HCT116 (cell line): ENCODE measurements around the gene PARP14. TPM values are rescaled to one million over a fixed set of nuclear protein-coding genes. Genes with fewer than 3 reads are reported as not detected.

Experiments used
- ATAC-seq: fragments of 200-7000 bp; cut with Tn5 transposase; 2 replicates; pipeline ENCODE4 v1.9.1; 2020; ENCODE audit warnings: mild to moderate bottlenecking, moderate library complexity
- BruUV-seq: library from RNA; stranded (reverse); fragments of 400-500 nt; replicated peaks from 2 replicates; lab custom pipeline; 2021; lab: Mats Ljungman, UMichigan
- CTCF ChIA-PET: fragments of 300-600 bp; sonication (Branson Sonifier 250); formaldehyde crosslinking; loops from one replicate; lab custom pipeline; 2021; ENCODE audit warnings: antibody characterized with exemption; lab: Charles Lee
- POLR2A ChIA-PET: fragments of 300-600, 350-600 bp; sonication (Branson Sonifier 250); formaldehyde crosslinking; loops from one replicate; lab custom pipeline; 2021; ENCODE audit warnings: antibody characterized with exemption; lab: Charles Lee
- RAD21 ChIA-PET, 2 experiments: fragments of 300-600 bp; sonication (Branson Sonifier 250); formaldehyde crosslinking; loops; one replicate each; lab custom pipeline; 2023; ENCODE audit warnings: low total read pairs in 2 of 2; ENCODE audit not compliant: uncharacterized antibody in 2 of 2, unreplicated experiment in 2 of 2, low non-redundant PET in 1 of 2; lab: Charles Lee
- DNase-seq: peaks from one replicate; pipeline ENCODE4 v3.0.0-alpha.2; 2010; ENCODE audit warnings: low read depth, low spot score
- H2AFZ ChIP-seq: fragments of 200-600 bp; shearing (Covaris generic), sonication (generic); 2 replicates; pipeline ENCODE4 v1.6.1; 2017; ENCODE audit warnings: low read depth, mixed run types, mixed read lengths, antibody characterized with exemption, low read length; ENCODE audit not compliant: poor library complexity, severe bottlenecking
- H3K27ac ChIP-seq: 2 replicates; pipeline ENCODE4 v1.5.1; 2012; ENCODE audit warnings: low read depth, low read length
- H3K27me3 ChIP-seq: fragments of 200-600 bp; sonication (generic); 2 replicates; pipeline ENCODE4 v1.6.1; 2016; ENCODE audit warnings: mixed run types, low read length, mixed read lengths; ENCODE audit not compliant: insufficient read depth
- H3K36me3 ChIP-seq, 2 experiments: fragments of 200-500 bp in 1 of 2; fragments of 200-600 bp in 1 of 2; sonication (Bioruptor generic) in 1 of 2; sonication (generic) in 1 of 2; 2 replicates each; pipeline versions ENCODE4 v1.5.1 to v1.6.1; 2014 to 2016; ENCODE audit warnings: low read length in 2 of 2, inconsistent platforms in 1 of 2, mixed read lengths in 1 of 2, mixed run types in 1 of 2; ENCODE audit not compliant: insufficient read depth in 2 of 2, control insufficient read depth in 1 of 2
- H3K4me1 ChIP-seq, 2 experiments: fragments of 200-600 bp in 1 of 2; sonication (generic) in 1 of 2; 2 replicates each; pipeline versions ENCODE4 v1.5.1 to v1.6.1; 2012 to 2017; ENCODE audit warnings: low read length in 2 of 2, inconsistent platforms in 1 of 2, mild to moderate bottlenecking in 1 of 2, mixed read lengths in 1 of 2, mixed run types in 1 of 2, moderate library complexity in 1 of 2; ENCODE audit not compliant: insufficient read depth in 2 of 2, control insufficient read depth in 1 of 2
- H3K4me2 ChIP-seq: fragments of 200-600 bp; sonication (generic); 2 replicates; pipeline ENCODE4 v1.6.1; 2017; ENCODE audit warnings: mixed run types, low read length, mixed read lengths
- H3K4me3 ChIP-seq, 2 experiments: fragments of 200-600 bp in 1 of 2; sonication (generic) in 1 of 2; replicated peaks in 1 of 2; 2 replicates each; pipeline ENCODE4 v1.5.1; 2011 to 2016; ENCODE audit warnings: low read length in 2 of 2, control low read depth in 1 of 2, low read depth in 1 of 2, mild to moderate bottlenecking in 1 of 2, mixed read lengths in 1 of 2, mixed run types in 1 of 2
- H3K79me2 ChIP-seq: fragments of 200-600 bp; sonication (generic); 2 replicates; pipeline ENCODE4 v1.6.1; 2017; ENCODE audit warnings: mild to moderate bottlenecking, mixed run types, low read length, moderate library complexity, mixed read lengths; ENCODE audit not compliant: insufficient read depth
- H3K9ac ChIP-seq: fragments of 200-600 bp; sonication (generic); 2 replicates; pipeline ENCODE4 v1.6.1; 2016; ENCODE audit warnings: low read length, mixed read lengths
- H3K9me2 ChIP-seq: fragments of 200-600 bp; sonication (generic), shearing (Covaris generic); 2 replicates; pipeline ENCODE4 v1.6.1; 2017; ENCODE audit warnings: mixed run types, mild to moderate bottlenecking, moderate library complexity; ENCODE audit not compliant: insufficient read depth
- H3K9me3 ChIP-seq, 2 experiments: fragments of 200-500 bp in 1 of 2; fragments of 200-600 bp in 1 of 2; sonication (Bioruptor generic) in 1 of 2; sonication (generic) in 1 of 2; 2 replicates each; pipeline ENCODE4 v1.6.1; 2014 to 2017; ENCODE audit warnings: low read length in 2 of 2, mixed read lengths in 2 of 2, inconsistent platforms in 1 of 2, low read depth in 1 of 2, mild to moderate bottlenecking in 1 of 2, mixed run types in 1 of 2, moderate library complexity in 1 of 2; ENCODE audit not compliant: control insufficient read depth in 1 of 2, insufficient read depth in 1 of 2
- H4K20me1 ChIP-seq: fragments of 200-600 bp; sonication (generic), shearing (Covaris generic); 2 replicates; pipeline ENCODE4 v1.6.1; 2017; ENCODE audit warnings: mixed run types, mild to moderate bottlenecking, moderate library complexity; ENCODE audit not compliant: insufficient read depth
- EZH2 ChIP-seq: fragments of 200-600 bp; sonication (generic); IDR thresholded peaks from 2 replicates; pipeline ENCODE4 v1.6.1; 2017; ENCODE audit warnings: antibody characterized with exemption, mixed run types
- FOSL1 ChIP-seq: IDR thresholded peaks from 2 replicates; pipeline ENCODE4 v1.6.1; 2012; ENCODE audit warnings: low read depth
- RAD21 ChIP-seq: IDR thresholded peaks from 2 replicates; pipeline ENCODE4 v1.6.1; 2012; ENCODE audit warnings: low read depth, mild to moderate bottlenecking
- SP1 ChIP-seq: IDR thresholded peaks from 2 replicates; pipeline ENCODE4 v1.6.1; 2012; ENCODE audit warnings: low read depth
- SRF ChIP-seq: IDR thresholded peaks from 2 replicates; pipeline ENCODE4 v1.6.1; 2012; ENCODE audit warnings: low read depth
- TCF7L2 ChIP-seq: IDR thresholded peaks from 2 replicates; pipeline ENCODE4 v1.7.0; 2011; ENCODE audit warnings: borderline replicate concordance, inconsistent platforms; ENCODE audit not compliant: insufficient read depth, insufficient read length; ENCODE audit errors: extremely low read depth
- ZNF274 ChIP-seq: fragments of 200-500 bp; sonication (Bioruptor generic); IDR thresholded peaks from 2 replicates; pipeline ENCODE4 v1.6.1; 2014; ENCODE audit warnings: mild to moderate bottlenecking, low read depth, low read length, inconsistent platforms
- intact Hi-C: fragments of 100-400 bp; cut with micrococcal nuclease; formaldehyde crosslinking; loops from 2 replicates; pipeline ENCODE4 v1.10.0; 2022
- total RNA-seq: library from RNA; stranded (reverse); gene quantifications from one replicate; pipeline ENCODE4 v1.2.1, GENCODE V29; 2021; ENCODE audit not compliant: unreplicated experiment
- TF ChIP-seq, protein P1 (sequence below): IDR thresholded peaks from 2 replicates; pipeline ENCODE4 v1.6.1; 2012
- TF ChIP-seq, protein P2 (sequence below), 3 experiments: fragments of 200-600 bp in 1 of 3; sonication (generic) in 1 of 3; IDR thresholded peaks in 2 of 3; conservative IDR thresholded peaks in 1 of 3; 2 replicates each; pipeline ENCODE4 v1.5.1; 2012 to 2017; ENCODE audit warnings: low read depth in 2 of 3, low read length in 2 of 3, antibody characterized with exemption in 1 of 3, borderline replicate concordance in 1 of 3, control low read depth in 1 of 3, mild to moderate bottlenecking in 1 of 3, mixed read lengths in 1 of 3, mixed run types in 1 of 3, moderate library complexity in 1 of 3; ENCODE audit not compliant: insufficient read depth in 1 of 3
- TF ChIP-seq, protein P3 (sequence below): IDR thresholded peaks from 2 replicates; pipeline ENCODE4 v1.6.1; 2012
- TF ChIP-seq, protein P4 (sequence below): IDR thresholded peaks from 2 replicates; pipeline ENCODE4 v1.6.1; 2011; ENCODE audit warnings: mild to moderate bottlenecking, low read length, moderate library complexity; ENCODE audit not compliant: insufficient replicate concordance; ENCODE audit errors: extremely low read depth

The PARP14 gene
- total RNA-seq, 1 experiment from 2014 or later: 12.2 TPM

DNA sequence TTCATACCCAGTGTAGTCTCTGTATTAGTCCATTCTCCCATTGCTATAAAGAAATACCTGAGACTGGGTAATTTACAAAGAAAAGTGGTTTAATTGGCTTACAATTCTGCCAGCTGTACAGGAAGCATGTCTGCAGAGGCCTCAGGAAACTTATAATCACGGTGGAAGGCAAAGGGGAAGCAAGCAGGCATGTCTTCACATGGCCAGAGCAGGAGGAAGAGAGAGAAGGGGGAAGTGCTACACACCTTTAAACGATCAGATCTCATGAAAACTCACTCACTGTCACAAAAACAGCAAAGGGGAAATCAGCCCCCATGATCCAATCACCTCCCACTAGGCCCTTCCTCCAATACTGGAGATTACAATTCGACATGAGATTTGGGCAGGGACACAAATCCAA lies 6.3 kb upstream of the PARP14 start:
- no peak overlapping the region for H3K9ac ChIP-seq
- RAD21 ChIA-PET: no interaction called here
- intact Hi-C loops: no loop called here
- H3K9me3 ChIP-seq: no peaks in the 10 kb centered on the region
- no peaks in the 10 kb centered on the region for H4K20me1 ChIP-seq
- H3K79me2 ChIP-seq: no peaks in the 10 kb centered on the region
- no peaks in the 10 kb centered on the region for H3K27me3 ChIP-seq
- no peak overlapping the region for H3K27ac ChIP-seq
- no peaks in the 10 kb centered on the region for H3K36me3 ChIP-seq
- DNase-seq (no peak), ATAC-seq (no peak)
- no peak overlapping the region for H2AFZ ChIP-seq
- TF ChIP-seq EZH2: no peak
- TF ChIP-seq, protein P1, sequence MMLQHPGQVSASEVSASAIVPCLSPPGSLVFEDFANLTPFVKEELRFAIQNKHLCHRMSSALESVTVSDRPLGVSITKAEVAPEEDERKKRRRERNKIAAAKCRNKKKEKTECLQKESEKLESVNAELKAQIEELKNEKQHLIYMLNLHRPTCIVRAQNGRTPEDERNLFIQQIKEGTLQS: no peak
- no peak for TF ChIP-seq FOSL1
- TF ChIP-seq, protein P2, sequence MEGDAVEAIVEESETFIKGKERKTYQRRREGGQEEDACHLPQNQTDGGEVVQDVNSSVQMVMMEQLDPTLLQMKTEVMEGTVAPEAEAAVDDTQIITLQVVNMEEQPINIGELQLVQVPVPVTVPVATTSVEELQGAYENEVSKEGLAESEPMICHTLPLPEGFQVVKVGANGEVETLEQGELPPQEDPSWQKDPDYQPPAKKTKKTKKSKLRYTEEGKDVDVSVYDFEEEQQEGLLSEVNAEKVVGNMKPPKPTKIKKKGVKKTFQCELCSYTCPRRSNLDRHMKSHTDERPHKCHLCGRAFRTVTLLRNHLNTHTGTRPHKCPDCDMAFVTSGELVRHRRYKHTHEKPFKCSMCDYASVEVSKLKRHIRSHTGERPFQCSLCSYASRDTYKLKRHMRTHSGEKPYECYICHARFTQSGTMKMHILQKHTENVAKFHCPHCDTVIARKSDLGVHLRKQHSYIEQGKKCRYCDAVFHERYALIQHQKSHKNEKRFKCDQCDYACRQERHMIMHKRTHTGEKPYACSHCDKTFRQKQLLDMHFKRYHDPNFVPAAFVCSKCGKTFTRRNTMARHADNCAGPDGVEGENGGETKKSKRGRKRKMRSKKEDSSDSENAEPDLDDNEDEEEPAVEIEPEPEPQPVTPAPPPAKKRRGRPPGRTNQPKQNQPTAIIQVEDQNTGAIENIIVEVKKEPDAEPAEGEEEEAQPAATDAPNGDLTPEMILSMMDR (IDR thresholded peaks at IDR 0.05 in 2 of 3, conservative IDR thresholded peaks at IDR 0.05 in 1 of 3; ENCODE audit: borderline replicate concordance in 1 of 3, insufficient read depth in 1 of 3, low read depth in 2 of 3, low read length in 2 of 3): no peak
- no peak for TF ChIP-seq SP1
- no peak for TF ChIP-seq SRF
- TF ChIP-seq, protein P3, sequence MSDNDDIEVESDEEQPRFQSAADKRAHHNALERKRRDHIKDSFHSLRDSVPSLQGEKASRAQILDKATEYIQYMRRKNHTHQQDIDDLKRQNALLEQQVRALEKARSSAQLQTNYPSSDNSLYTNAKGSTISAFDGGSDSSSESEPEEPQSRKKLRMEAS: no peak
- no peak for TF ChIP-seq RAD21
- no peak for TF ChIP-seq ZNF274
- TF ChIP-seq TCF7L2: no peak
- TF ChIP-seq, protein P4, sequence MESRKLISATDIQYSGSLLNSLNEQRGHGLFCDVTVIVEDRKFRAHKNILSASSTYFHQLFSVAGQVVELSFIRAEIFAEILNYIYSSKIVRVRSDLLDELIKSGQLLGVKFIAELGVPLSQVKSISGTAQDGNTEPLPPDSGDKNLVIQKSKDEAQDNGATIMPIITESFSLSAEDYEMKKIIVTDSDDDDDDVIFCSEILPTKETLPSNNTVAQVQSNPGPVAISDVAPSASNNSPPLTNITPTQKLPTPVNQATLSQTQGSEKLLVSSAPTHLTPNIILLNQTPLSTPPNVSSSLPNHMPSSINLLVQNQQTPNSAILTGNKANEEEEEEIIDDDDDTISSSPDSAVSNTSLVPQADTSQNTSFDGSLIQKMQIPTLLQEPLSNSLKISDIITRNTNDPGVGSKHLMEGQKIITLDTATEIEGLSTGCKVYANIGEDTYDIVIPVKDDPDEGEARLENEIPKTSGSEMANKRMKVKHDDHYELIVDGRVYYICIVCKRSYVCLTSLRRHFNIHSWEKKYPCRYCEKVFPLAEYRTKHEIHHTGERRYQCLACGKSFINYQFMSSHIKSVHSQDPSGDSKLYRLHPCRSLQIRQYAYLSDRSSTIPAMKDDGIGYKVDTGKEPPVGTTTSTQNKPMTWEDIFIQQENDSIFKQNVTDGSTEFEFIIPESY: no peak
- TF ChIP-seq, all 23 proteins: peak for 0
- POLR2A ChIA-PET: no interaction called here
- no TSS peak for BruUV-seq
- CTCF ChIA-PET: no interaction called here
- no peak overlapping the region for H3K4me2 ChIP-seq
- no peak overlapping the region for H3K4me3 ChIP-seq
- no peaks in the 10 kb centered on the region; the same call in 1 of the 2 replicates for H3K9me2 ChIP-seq
- H3K4me1 ChIP-seq: peaks cover 9 to 18% of the 10 kb centered on the region in 2 experiments
